AG09309 (cell line): ENCODE data around the gene KCNH1.

Source experiments
- DNase-seq: peaks from one replicate; pipeline ENCODE4 v3.0.0-alpha.2; 2010; ENCODE audit warnings: low read depth
- H3K4me3 ChIP-seq: 2 replicates; pipeline ENCODE4 v1.5.1; 2011; ENCODE audit warnings: mild to moderate bottlenecking, low read depth, low read length, moderate library complexity; ENCODE audit not compliant: control insufficient read depth
- CTCF ChIP-seq: IDR thresholded peaks from 2 replicates; pipeline ENCODE4 v1.5.1; 2011; ENCODE audit warnings: mild to moderate bottlenecking, low read depth, low read length, inconsistent platforms; ENCODE audit not compliant: insufficient read depth, control insufficient read depth; ENCODE audit errors: missing control alignments

Gene KCNH1

GRCh38 chr1:210827481-210827880 is 306.5 kb downstream of the KCNH1 start:
- no peak for DNase-seq
- no peak for TF ChIP-seq CTCF
- H3K4me3 ChIP-seq: no peak overlapping the region

GRCh38 chr1:210826686-210827085 is 307.3 kb downstream of the KCNH1 start:
- no peak for TF ChIP-seq CTCF
- DNase-seq: no peak
- no peak overlapping the region for H3K4me3 ChIP-seq

GRCh38 chr1:210822932-210823331 is 311.0 kb downstream of the KCNH1 start:
- H3K4me3 ChIP-seq: no peak overlapping the region
- no peak for TF ChIP-seq CTCF
- no peak for DNase-seq

GRCh38 chr1:210822241-210822640 is 311.7 kb downstream of the KCNH1 start:
- DNase-seq: no peak
- no peak overlapping the region for H3K4me3 ChIP-seq
- TF ChIP-seq CTCF: no peak

GRCh38 chr1:210821615-210822014 is 312.3 kb downstream of the KCNH1 start:
- no peak for DNase-seq
- H3K4me3 ChIP-seq: no peak overlapping the region
- TF ChIP-seq CTCF: no peak

- no peak for TF ChIP-seq CTCF
- no peak for DNase-seq
- no peak overlapping the region for H3K4me3 ChIP-seq
Measured at GRCh38 chr1:210819266-210819665, 314.7 kb downstream of the KCNH1 start.
